SK-N-MC (cell line): ENCODE results near the gene HEATR5A.

Experiments used
- EZH2 ChIP-seq: fragments of 200-600 bp; sonication (generic); IDR thresholded peaks from one replicate; pipeline ENCODE4 v1.6.1; 2017; ENCODE audit warnings: antibody characterized with exemption
- POLR2AphosphoS5 ChIP-seq: IDR thresholded peaks from 2 replicates; pipeline ENCODE4 v1.6.1; 2012; ENCODE audit warnings: mild to moderate bottlenecking, low read depth, low read length, borderline replicate concordance

GRCh38 chr14:31286456-31287293 is 133.7 kb downstream of the HEATR5A start:
- no peak for TF ChIP-seq POLR2AphosphoS5
- no peak for TF ChIP-seq EZH2
